ENCODE data around the gene TRMT13. TPM values are rescaled to one million over a fixed set of nuclear protein-coding genes. Genes with fewer than 3 reads are reported as not detected.

TRMT13 gene
- total and polyA plus RNA-seq, 12 donors, result 0.72 to 19.7 (median 14.4) TPM

DNA sequence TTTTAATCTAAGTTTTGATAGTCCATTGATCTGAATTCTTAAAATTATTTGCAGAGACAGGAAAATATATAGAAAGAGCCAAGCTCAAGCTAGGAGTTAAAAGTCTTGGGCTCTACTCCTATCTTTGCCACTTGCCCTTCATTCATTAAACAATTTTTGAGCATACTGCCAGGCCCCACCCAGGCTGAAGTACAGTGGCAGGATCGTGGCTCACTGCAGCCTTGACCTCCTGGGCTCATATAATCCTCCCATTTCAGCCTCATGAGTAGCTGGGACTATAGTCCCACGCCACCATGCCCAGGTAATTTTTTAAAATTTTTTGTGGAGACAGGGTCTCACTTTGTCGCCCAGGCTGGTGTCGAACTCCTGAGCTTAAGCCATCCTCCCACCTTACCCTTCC, 8.2 kb downstream of the TRMT13 start:
- Histone ChIP-seq H3K9me3 (replicated peaks in 1 of 3) (no peaks in the 10 kb centered on the region), H3K27me3 (no peaks in the 10 kb centered on the region), H3K4me1 (replicated peaks in 1 of 2) (no peaks in the 10 kb centered on the region), H3K4me3 (no peak overlapping the region), H3K27ac (no peak overlapping the region), H3K36me3 (replicated peaks in 1 of 2) (peaks cover 0 to 90% of the 10 kb centered on the region in 2 donors)
- intact Hi-C loops (cut with DNase I), result loop anchor here in 1 of 2 donors (10.0 kb wide), 1 partner anchor 134 kb away; no protein-coding TSS in a partner anchor
- TF ChIP-seq POLR2A (IDR thresholded peaks at IDR 0.05), result no peak
- TF ChIP-seq, protein P1, sequence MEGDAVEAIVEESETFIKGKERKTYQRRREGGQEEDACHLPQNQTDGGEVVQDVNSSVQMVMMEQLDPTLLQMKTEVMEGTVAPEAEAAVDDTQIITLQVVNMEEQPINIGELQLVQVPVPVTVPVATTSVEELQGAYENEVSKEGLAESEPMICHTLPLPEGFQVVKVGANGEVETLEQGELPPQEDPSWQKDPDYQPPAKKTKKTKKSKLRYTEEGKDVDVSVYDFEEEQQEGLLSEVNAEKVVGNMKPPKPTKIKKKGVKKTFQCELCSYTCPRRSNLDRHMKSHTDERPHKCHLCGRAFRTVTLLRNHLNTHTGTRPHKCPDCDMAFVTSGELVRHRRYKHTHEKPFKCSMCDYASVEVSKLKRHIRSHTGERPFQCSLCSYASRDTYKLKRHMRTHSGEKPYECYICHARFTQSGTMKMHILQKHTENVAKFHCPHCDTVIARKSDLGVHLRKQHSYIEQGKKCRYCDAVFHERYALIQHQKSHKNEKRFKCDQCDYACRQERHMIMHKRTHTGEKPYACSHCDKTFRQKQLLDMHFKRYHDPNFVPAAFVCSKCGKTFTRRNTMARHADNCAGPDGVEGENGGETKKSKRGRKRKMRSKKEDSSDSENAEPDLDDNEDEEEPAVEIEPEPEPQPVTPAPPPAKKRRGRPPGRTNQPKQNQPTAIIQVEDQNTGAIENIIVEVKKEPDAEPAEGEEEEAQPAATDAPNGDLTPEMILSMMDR (IDR thresholded peaks at IDR 0.05), result no peak
- WGBS, 4 donors, result 81 to 84% (median 82%) methylated on average over 4 of the region's 4 CpGs
- no peak for DNase-seq

DNA sequence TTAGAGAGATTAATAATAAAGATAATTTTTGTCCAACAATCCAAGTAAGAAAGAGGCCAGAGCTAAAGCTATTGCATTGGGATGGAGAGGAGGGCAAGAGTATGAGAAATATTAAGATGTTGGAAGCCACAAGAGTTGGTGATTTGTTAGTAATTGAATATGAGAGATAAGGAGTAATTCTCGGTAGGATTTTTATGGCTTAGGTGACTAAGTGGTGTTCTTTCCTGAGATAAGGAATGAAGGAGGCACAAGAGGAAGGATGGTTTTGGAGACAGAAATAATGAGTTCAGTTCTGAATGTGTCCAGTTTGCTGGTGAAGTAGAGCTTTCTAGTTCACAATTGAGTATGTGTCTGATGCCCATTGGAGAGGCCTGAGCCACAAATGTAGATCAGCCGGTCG, 9.4 kb downstream of the TRMT13 start:
- WGBS, 4 donors, result 74 to 87% (median 81%) methylated on average over 3 of the region's 3 CpGs
- no peaks in the 10 kb centered on the region for H3K9me3 ChIP-seq (replicated peaks in 1 of 3)
- peaks cover 0 to 95% of the 10 kb centered on the region in 2 donors for H3K36me3 ChIP-seq (replicated peaks in 1 of 2)
- TF ChIP-seq, protein P1 (IDR thresholded peaks at IDR 0.05), result no peak
- TF ChIP-seq POLR2A (IDR thresholded peaks at IDR 0.05), result no peak
- no peak overlapping the region for H3K4me3 ChIP-seq
- H3K27ac ChIP-seq, result no peak overlapping the region
- DNase-seq, result no peak
- intact Hi-C loops (cut with DNase I), result loop anchor here in 1 of 2 donors (10.0 kb wide), 1 partner anchor 132 kb away; no protein-coding TSS in a partner anchor
- H3K4me1 ChIP-seq (replicated peaks in 1 of 2), result no peaks in the 10 kb centered on the region
- H3K27me3 ChIP-seq, result no peaks in the 10 kb centered on the region

DNA sequence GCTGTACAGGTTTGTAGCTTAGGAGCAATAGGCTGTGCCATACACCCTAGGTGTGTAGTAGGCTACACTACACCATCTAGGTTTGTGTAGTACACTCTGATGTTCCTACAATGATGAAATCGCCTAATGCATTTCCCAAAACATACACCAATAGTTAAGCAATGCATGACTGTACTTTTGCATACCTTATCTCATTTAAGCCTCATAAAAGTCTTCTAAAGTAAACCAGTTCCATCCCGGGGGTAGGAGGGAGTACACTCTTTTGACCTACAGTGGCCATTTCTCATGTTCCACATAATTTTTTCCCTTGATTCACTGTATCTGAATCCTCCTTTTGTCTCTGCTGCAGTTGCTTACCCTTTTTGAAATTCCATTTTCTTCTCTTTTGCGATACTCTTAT, 12.2 kb downstream of the TRMT13 start:
- TF ChIP-seq POLR2A (IDR thresholded peaks at IDR 0.05), result no peak
- TF ChIP-seq, protein P1 (IDR thresholded peaks at IDR 0.05), result no peak
- intact Hi-C loops (cut with DNase I), result loop anchor here in 1 of 2 donors (10.0 kb wide), 1 partner anchor 130 kb away; no protein-coding TSS in a partner anchor
- H3K4me3 ChIP-seq, result no peak overlapping the region
- H3K9me3 ChIP-seq (replicated peaks in 1 of 3), result no peaks in the 10 kb centered on the region
- H3K36me3 ChIP-seq (replicated peaks in 1 of 2), result peaks cover 0 to 69% of the 10 kb centered on the region in 2 donors
- H3K4me1 ChIP-seq (replicated peaks in 1 of 2), result no peaks in the 10 kb centered on the region
- 93 to 96% (median 94%) methylated on average over 3 of the region's 3 CpGs for WGBS, 4 donors
- no peak for DNase-seq
- no peak overlapping the region for H3K27ac ChIP-seq
- H3K27me3 ChIP-seq, result no peaks in the 10 kb centered on the region

DNA sequence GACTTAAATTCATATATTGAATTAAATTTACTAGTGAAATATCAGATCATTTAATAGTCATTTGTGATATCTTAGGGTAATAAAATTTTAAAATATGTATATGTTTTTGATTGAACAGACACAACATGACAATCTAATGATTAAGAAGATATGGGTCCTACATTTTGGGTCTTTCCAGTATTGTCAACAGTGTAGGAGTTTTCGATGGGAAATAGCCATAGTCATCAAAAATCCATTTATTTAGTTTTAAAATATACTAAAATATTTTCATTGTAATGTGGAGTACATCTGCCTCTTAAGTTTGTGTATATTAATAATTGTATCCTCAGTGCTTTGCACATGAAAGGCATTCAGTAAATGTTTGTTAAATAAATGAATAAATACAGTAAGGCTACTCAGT, 14.0 kb downstream of the TRMT13 start:
- Histone ChIP-seq H3K27me3 (no peaks in the 10 kb centered on the region), H3K9me3 (replicated peaks in 1 of 3) (no peaks in the 10 kb centered on the region), H3K4me3 (no peak overlapping the region), H3K36me3 (replicated peaks in 1 of 2) (peaks cover 0 to 51% of the 10 kb centered on the region in 2 donors), H3K27ac (no peak overlapping the region), H3K4me1 (replicated peaks in 1 of 2) (peaks cover 6% of the 10 kb centered on the region in 2 donors)
- TF ChIP-seq, protein P1 (IDR thresholded peaks at IDR 0.05), result no peak
- intact Hi-C loops (cut with DNase I), result loop anchor here in 1 of 2 donors (10.0 kb wide), 1 partner anchor 128 kb away; no protein-coding TSS in a partner anchor
- no peak for DNase-seq
- WGBS, 4 donors, result 96 to 100% (median 99%) methylated on average over 1 of the region's 1 CpG

Data from adrenal gland (tissue), 12 donors.